Hematopoietic multipotent progenitor cell (in vitro differentiated cells): ENCODE measurements around the gene CRKL. TPM values are rescaled to one million over a fixed set of nuclear protein-coding genes. Genes with fewer than 3 reads are reported as not detected.
"Not testable (repeated sequence)": the region's sequence is repeated elsewhere in the genome, so short reads cannot be mapped to it uniquely, and the experiment has no call there.

Source experiments
- DNase-seq, 3 donors: peaks; one replicate each; pipeline ENCODE4 v3.0.0-alpha.2; 2011 to 2015; ENCODE audit warnings: low read depth in 2 of 3, low spot score in 2 of 3
- total RNA-seq: library from RNA; depleted of rRNA; stranded (reverse); fragments of >200 nt; gene quantifications from one replicate; pipeline ENCODE4 v1.2.3, GENCODE V29; 2012

Gene CRKL
- total RNA-seq = 36.9 TPM

DNA sequence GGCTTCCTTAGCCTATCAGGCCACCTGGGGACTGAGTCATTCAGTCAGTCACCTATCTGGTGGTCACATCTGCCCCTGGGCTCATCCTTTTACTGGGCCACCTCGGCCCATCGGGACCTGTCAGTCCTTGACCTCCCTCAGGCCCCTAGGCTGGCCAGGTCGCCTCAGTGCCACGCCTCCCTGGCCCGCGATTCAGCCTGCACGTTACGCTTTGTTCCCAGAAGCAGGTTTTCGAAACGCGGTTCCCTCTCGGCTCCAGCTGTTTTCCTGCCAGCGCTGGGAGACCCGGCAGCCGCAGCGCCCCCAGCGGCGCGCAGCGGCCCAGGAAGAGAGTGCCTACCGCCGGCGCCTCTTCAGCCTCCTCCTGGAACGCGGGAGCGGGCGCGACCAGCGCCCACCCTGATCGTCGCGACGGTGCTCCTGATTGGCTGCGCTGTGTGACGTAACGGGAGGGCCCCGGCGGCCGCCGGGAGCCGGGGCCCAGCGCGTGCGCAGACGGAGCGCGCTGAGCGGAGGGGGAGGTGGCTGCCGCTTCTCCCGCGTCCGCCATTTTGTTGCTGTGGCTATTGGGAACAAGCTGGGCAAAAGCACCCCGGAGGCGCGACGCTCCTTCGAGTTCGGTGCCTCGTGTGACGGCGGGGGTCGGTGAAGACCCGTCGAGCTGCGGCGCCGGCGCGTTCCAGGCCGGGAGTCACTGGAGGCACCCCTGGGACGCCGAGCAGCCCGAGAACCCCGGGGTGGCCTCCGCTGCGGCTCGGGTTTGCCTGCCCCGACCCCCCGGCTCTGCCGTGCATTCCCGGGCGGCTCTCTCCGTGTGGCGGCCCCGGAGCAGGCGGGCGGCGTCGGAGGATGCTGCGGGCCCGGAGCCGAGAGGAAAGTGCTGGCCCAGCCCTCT is at the start of gene CRKL:
Gene CRKL, plus strand, starts transcription at position 492 of the 895 bp plus-strand sequence. CDS start 528 bp downstream, outside the sequence.
- DNase-seq = peak; percentile 92 to 98 (median 98)

- no peak for DNase-seq
Observed at GRCh38 chr22:20868025-20868962, 48.9 kb upstream of the CRKL start.

DNA sequence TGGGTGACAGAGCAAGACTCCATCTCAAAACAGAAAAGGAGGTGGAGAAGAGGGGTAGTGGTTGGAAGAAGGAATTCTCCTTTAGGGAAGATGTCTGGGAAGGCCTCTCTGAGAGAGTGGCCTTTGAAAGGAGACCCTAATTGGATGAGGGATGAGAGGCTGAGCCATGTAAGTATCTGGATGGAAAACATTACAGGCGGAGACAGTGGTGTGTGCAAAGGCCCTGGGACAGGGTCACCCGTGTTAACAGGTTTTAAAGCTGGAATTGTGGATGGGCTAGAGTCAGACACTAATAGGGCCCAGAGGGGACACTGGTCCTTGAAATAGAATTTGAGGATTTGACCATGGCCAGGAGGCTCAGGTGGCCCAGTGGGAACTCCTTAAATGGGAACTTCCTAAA is 48.0 kb upstream of the CRKL start:
- DNase-seq = no peak

DNA sequence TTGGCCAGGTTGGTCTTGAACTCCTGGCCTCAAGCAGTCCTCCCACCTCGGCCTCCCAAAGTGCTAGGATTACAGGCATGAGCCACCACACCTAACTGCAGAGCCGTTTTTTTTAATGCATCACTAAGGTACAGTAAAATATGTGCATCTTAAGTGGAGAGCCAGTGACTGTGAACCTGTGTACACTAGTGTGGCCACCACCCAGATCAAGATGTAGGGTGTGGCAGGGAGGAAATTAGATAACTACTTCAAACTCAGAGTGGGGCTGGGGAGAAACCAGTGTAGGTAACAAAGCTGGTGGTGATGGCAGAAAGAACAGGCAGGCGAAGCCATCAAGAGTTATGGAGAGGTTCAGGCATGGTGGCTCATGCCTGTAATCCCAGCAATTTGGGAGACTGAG is 44.0 kb upstream of the CRKL start:
- DNase-seq = no peak

- no peak for DNase-seq
Observed at GRCh38 chr22:20875296-20875695, 41.9 kb upstream of the CRKL start.

- no peak for DNase-seq
Observed at GRCh38 chr22:20877715-20878114, 39.5 kb upstream of the CRKL start.

GRCh38 chr22:20881231-20881630 is 36.0 kb upstream of the CRKL start:
- DNase-seq = no peak

DNA sequence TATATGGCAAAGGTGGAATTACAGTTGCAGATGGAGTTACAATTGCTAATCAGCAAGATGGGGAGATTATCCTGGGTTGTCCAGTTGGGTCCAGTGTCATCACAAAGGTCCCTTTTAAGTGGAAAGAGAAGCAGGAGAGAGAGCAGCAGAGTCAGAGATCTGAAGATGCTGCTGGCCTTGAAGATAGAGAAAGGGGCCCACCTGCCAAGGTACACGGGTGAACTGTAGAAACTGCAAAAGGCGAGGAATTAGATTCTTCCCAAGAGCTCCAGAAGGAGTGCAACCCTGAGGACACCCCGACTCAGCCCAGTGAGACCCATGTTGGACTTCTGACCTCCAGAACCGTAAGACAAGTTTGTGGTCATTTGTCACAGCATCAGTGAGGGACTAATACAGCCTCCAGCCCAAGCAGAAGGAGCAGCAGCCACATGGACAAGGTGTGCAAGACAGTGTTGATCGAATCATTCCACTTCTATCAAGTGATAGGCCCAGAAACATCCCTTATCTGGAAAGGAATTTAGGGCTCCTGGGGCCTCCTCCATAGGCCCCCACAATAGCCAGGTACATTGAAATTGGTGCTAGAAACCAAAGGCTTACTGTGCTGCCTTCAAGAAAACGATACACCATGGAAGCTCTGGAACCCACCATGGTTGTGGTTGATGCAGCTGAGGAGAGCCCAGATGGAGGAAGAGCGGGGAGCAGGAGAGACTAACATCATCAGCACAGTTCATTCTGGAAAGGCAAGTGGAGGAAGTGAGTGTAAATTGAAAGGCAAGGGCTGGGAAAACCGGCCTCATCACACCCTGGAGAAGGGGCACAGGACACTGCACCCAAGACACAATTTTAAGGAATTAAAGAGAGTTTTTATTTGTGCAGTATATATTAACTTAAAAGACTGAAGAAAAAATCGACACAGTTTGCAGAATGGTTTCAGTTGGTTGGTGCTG is 35.1 kb upstream of the CRKL start:
- no peak for DNase-seq

GRCh38 chr22:20882855-20883254 is 34.4 kb upstream of the CRKL start:
- DNase-seq = no peak

DNA sequence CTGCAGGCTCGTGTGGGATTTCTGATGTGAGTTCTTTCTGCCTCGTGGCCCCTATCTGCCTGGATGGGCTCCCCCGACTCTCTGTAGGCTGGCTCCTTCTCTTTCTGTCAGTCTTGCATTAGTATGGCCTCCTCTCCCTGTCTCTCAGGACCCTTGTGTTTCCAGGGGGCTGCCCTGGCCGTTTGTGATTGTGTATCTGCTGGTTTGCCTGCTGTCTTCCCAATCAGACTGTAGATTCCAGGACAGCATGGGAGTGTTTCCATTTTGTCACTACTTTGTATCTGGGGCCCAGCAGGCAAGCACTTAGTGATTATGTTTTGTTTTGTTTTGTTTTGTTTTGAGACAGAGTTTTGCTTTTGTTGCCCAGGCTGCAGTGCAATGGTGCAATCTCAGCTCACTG is 32.8 kb upstream of the CRKL start:
- DNase-seq = no peak

GRCh38 chr22:20885017-20885556 is 32.1 kb upstream of the CRKL start:
- DNase-seq = no peak

DNA sequence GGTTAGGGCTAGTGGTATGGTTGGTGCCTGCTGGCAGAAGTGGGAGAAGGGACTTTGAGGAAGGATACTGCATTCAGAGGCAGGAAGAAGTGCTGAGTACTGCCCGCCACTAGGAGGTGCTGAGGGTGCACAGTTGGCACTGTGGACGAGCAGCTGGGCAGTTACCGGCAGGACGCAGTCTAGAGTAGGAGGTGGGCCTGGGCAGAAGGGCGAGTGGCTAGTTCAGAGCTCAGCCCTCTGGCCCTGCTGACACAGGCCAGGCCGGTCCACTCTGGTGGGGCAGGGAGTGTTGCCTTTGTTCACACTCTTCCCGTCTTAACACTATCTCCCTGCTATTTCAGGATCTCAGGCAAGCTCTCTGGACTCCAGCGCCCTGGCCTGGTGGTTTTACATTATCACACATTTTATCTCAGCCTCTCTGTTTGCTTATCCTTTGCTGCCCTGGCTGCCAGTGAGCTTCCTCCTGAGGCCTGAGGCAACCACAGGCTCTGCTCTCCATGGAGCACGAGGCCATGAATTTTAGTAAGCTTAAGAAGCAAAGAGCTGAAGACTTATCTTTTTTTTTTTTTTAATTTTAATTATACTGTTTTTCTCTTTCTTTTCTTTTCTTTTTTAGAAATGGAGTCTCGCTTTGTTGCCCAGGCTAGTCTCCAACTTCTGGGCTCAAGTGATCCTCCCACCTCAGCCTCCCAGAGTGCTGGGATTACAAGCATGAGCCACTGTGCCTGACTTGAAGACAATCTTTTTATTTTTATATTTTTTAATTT is 31.5 kb upstream of the CRKL start:
- peak in 2 of 3 donors; percentile 78 to 79 for DNase-seq

GRCh38 chr22:20887375-20887774 is 29.8 kb upstream of the CRKL start:
- no peak for DNase-seq

- no peak for DNase-seq
Observed at GRCh38 chr22:20889025-20889704, 28.0 kb upstream of the CRKL start.

GRCh38 chr22:20889904-20890540 is 27.2 kb upstream of the CRKL start:
- DNase-seq = no peak

GRCh38 chr22:20890975-20891374 is 26.2 kb upstream of the CRKL start:
- no peak for DNase-seq

GRCh38 chr22:20897737-20898136 is 19.5 kb upstream of the CRKL start:
- DNase-seq = not testable (repeated sequence)

GRCh38 chr22:20899827-20900423 is 17.3 kb upstream of the CRKL start:
- no peak for DNase-seq
